ENCODE results near the gene PMF1.
"Not testable (repeated sequence)": the region's sequence is repeated elsewhere in the genome, so short reads cannot be mapped to it uniquely, and the experiment has no call there.

GRCh38 chr1:156186347-156187177 lies 26.2 kb upstream of the PMF1 start:
- TF ChIP-seq YY1 (IDR thresholded peaks at IDR 0.05; ENCODE audit: insufficient read depth, insufficient read length); ZNF274 (IDR thresholded peaks at IDR 0.05; ENCODE audit: low read depth, low read length); SUZ12 (IDR thresholded peaks at IDR 0.05; ENCODE audit: extremely low read depth, insufficient read depth, insufficient read length): not testable (repeated sequence)
